HL-60 (cell line): ENCODE data around the gene CASQ1.

Experiments used
- DNase-seq, 2 experiments: peaks; one replicate each; pipeline ENCODE4 v3.0.0-alpha.2; 2010 to 2020; ENCODE audit warnings: low read depth in 1 of 2, low spot score in 1 of 2
- H3K27ac ChIP-seq: fragments of 250-450 bp; sonication (Bioruptor Pico); replicated peaks from 2 replicates; pipeline ENCODE4 v1.5.1; 2020; ENCODE audit warnings: mild to moderate bottlenecking, moderate library complexity
- H3K27me3 ChIP-seq: fragments of 250-450 bp; sonication (Bioruptor Pico); 2 replicates; pipeline ENCODE4 v1.5.1; 2021; ENCODE audit warnings: mild to moderate bottlenecking, moderate library complexity; ENCODE audit not compliant: insufficient read depth, poor library complexity, severe bottlenecking
- H3K4me3 ChIP-seq: replicated peaks from 2 replicates; pipeline ENCODE4 v1.5.1; 2011; ENCODE audit warnings: mild to moderate bottlenecking, control low read depth, low read length; ENCODE audit not compliant: insufficient read depth
- CTCF ChIP-seq: IDR thresholded peaks from one replicate; pipeline ENCODE4 v1.5.1; 2011; ENCODE audit warnings: low read length, control low read depth, inconsistent platforms; ENCODE audit not compliant: insufficient read depth
- GABPA ChIP-seq: IDR thresholded peaks from 2 replicates; pipeline ENCODE4 v1.6.1; 2012; ENCODE audit warnings: low read depth
- POLR2AphosphoS5 ChIP-seq: IDR thresholded peaks from 2 replicates; pipeline ENCODE4 v1.6.1; 2012; ENCODE audit warnings: low read depth
- REST ChIP-seq: IDR thresholded peaks from 2 replicates; pipeline ENCODE4 v1.6.1; 2012; ENCODE audit warnings: low read depth; ENCODE audit not compliant: insufficient replicate concordance
- SPI1 ChIP-seq: IDR thresholded peaks from 2 replicates; pipeline ENCODE4 v1.6.1; 2012; ENCODE audit warnings: low read depth, mild to moderate bottlenecking, borderline replicate concordance

CASQ1 gene

GRCh38 chr1:160210561-160210960 is 20.2 kb downstream of the CASQ1 start:
- DNase-seq: no peak
- Histone ChIP-seq H3K4me3 (no peak overlapping the region), H3K27ac (no peak overlapping the region), H3K27me3 (no peaks in the 10 kb centered on the region)
- TF ChIP-seq REST (no peak), POLR2AphosphoS5 (no peak), SPI1 (no peak), CTCF (no peak), GABPA (no peak)

- no peak overlapping the region for H3K27ac ChIP-seq
- no peaks in the 10 kb centered on the region for H3K27me3 ChIP-seq
- H3K4me3 ChIP-seq: no peak overlapping the region
- no peak for DNase-seq
- TF ChIP-seq CTCF (no peak), GABPA (no peak), REST (no peak), SPI1 (no peak), POLR2AphosphoS5 (no peak)
These were observed 20.8 kb downstream of the CASQ1 start for GRCh38 chr1:160211046-160211790.

GRCh38 chr1:160214481-160215140 is 24.2 kb downstream of the CASQ1 start:
- H3K27ac ChIP-seq: no peak overlapping the region
- H3K4me3 ChIP-seq: no peak overlapping the region
- DNase-seq: no peak
- H3K27me3 ChIP-seq: no peaks in the 10 kb centered on the region
- no peak for TF ChIP-seq GABPA
- TF ChIP-seq SPI1: no peak
- TF ChIP-seq CTCF: no peak
- TF ChIP-seq REST: no peak
- no peak for TF ChIP-seq POLR2AphosphoS5
